Mammary epithelial cell (primary cell): ENCODE measurements around the gene LLCFC1.

Experiments used
- EZH2 ChIP-seq: IDR thresholded peaks from 2 replicates; pipeline ENCODE4 v1.6.1; 2012; ENCODE audit warnings: low read length, inconsistent platforms, borderline replicate concordance
- TF ChIP-seq, protein P1 (sequence below), 2 donors: IDR thresholded peaks in 1 of 2; conservative IDR thresholded peaks in 1 of 2; 2 replicates each; pipeline ENCODE4 v1.5.1; 2011 to 2012; ENCODE audit warnings: inconsistent platforms in 2 of 2, low read length in 2 of 2, mild to moderate bottlenecking in 2 of 2, control low read depth in 1 of 2, low read depth in 1 of 2; ENCODE audit not compliant: insufficient read depth in 1 of 2; ENCODE audit errors: extremely low read depth in 1 of 2

DNA sequence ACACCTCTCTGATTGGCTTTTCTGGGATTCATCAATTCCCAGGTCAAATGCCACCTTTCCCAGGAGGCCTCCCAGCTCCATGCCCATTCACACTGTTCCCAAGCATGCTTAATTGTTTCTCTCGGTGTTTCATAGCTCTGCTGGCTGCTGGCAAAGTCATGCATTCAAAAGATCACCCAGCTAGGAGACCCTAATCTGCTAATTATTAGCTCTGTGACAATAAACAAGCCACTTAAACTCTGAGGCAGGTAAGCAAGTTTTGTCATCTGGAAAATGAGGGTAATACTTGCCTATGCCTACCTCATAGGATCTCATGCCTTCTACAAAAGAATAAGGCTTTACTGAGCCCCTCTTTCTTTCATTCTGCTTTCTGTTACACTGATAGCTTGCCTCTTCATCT, 23.7 kb downstream of the LLCFC1 start:
- TF ChIP-seq, protein P1, sequence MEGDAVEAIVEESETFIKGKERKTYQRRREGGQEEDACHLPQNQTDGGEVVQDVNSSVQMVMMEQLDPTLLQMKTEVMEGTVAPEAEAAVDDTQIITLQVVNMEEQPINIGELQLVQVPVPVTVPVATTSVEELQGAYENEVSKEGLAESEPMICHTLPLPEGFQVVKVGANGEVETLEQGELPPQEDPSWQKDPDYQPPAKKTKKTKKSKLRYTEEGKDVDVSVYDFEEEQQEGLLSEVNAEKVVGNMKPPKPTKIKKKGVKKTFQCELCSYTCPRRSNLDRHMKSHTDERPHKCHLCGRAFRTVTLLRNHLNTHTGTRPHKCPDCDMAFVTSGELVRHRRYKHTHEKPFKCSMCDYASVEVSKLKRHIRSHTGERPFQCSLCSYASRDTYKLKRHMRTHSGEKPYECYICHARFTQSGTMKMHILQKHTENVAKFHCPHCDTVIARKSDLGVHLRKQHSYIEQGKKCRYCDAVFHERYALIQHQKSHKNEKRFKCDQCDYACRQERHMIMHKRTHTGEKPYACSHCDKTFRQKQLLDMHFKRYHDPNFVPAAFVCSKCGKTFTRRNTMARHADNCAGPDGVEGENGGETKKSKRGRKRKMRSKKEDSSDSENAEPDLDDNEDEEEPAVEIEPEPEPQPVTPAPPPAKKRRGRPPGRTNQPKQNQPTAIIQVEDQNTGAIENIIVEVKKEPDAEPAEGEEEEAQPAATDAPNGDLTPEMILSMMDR (conservative IDR thresholded peaks at IDR 0.05 in 1 of 2, IDR thresholded peaks at IDR 0.05 in 1 of 2; ENCODE audit: extremely low read depth in 1 of 2, insufficient read depth in 1 of 2, low read depth in 1 of 2, low read length in 2 of 2), result no peak
- no peak for TF ChIP-seq EZH2
